ENCODE data around the gene INO80.
"Not testable (repeated sequence)": the region's sequence is repeated elsewhere in the genome, so short reads cannot be mapped to it uniquely, and the experiment has no call there.

Gene INO80

GRCh38 chr15:40960151-40960885 is 155.8 kb downstream of the INO80 start:
- DNase-seq = no peak

GRCh38 chr15:40959331-40960141 is 156.5 kb downstream of the INO80 start:
- DNase-seq = no peak

- no peak for DNase-seq
Observed at GRCh38 chr15:40958723-40959122, 157.4 kb downstream of the INO80 start.

- DNase-seq = no peak
Observed at GRCh38 chr15:40958146-40958545, 157.9 kb downstream of the INO80 start.

GRCh38 chr15:40957581-40958051 is 158.5 kb downstream of the INO80 start:
- no peak for DNase-seq

- no peak for DNase-seq
Observed at GRCh38 chr15:40957041-40957555, 159.0 kb downstream of the INO80 start.

GRCh38 chr15:40956541-40956982 is 159.5 kb downstream of the INO80 start:
- DNase-seq = no peak

- DNase-seq = no peak
Observed at GRCh38 chr15:40955930-40956540, 160.0 kb downstream of the INO80 start.

GRCh38 chr15:40955141-40955903 is 160.8 kb downstream of the INO80 start:
- no peak for DNase-seq

GRCh38 chr15:40954158-40954848 is 161.8 kb downstream of the INO80 start:
- DNase-seq = not testable (repeated sequence)

- DNase-seq = no peak
Observed at GRCh38 chr15:40953713-40954074, 162.4 kb downstream of the INO80 start.

- peak; percentile 97 for DNase-seq
Observed at GRCh38 chr15:40952901-40953712, 163.0 kb downstream of the INO80 start, which contains the start of gene CHAC1. CHAC1 (plus strand) TSS chr15:40953471; CDS start chr15:40953584, 113 bp downstream.

GRCh38 chr15:40952301-40952900 is 163.7 kb downstream of the INO80 start:
- DNase-seq = no peak

GRCh38 chr15:40951764-40952163 is 164.3 kb downstream of the INO80 start:
- no peak for DNase-seq

GRCh38 chr15:40949756-40950207 is 166.3 kb downstream of the INO80 start:
- no peak for DNase-seq

- DNase-seq = no peak
Observed at GRCh38 chr15:40948706-40949473, 167.2 kb downstream of the INO80 start.

- DNase-seq = no peak
Observed at GRCh38 chr15:40944510-40945296, 171.4 kb downstream of the INO80 start.

GRCh38 chr15:40943764-40944365 is 172.2 kb downstream of the INO80 start:
- no peak for DNase-seq

Measured in stimulated activated CD4-positive, alpha-beta T cell treated with anti-CD3 and anti-CD28 coated beads, Interleukin-4, amount 100 ng/mL, for 24 hours (primary cell).